ENCODE data around the gene CENPT.
"Not testable (repeated sequence)": the region's sequence is repeated elsewhere in the genome, so short reads cannot be mapped to it uniquely, and the experiment has no call there.

The CENPT gene

GRCh38 chr16:67846063-67846319, 1.5 kb downstream of the CENPT start:
- DNase-seq: no peak

GRCh38 chr16:67845291-67846062, 2.0 kb downstream of the CENPT start:
- DNase-seq: no peak

- no peak for DNase-seq
Observed at GRCh38 chr16:67844497-67844896, 3.0 kb downstream of the CENPT start.

- no peak for DNase-seq
Observed at GRCh38 chr16:67843343-67843765, 4.1 kb downstream of the CENPT start.

- peak; percentile 72 for DNase-seq
Observed at GRCh38 chr16:67842509-67843342, 4.8 kb downstream of the CENPT start.

GRCh38 chr16:67841816-67842508, 5.5 kb downstream of the CENPT start, which contains the start of gene THAP11:
Gene THAP11, plus strand, starts transcription at chr16:67842320. Its CDS starts 235 bp downstream, at chr16:67842555.
- DNase-seq: peak; percentile 95

- DNase-seq: no peak
Observed at GRCh38 chr16:67841198-67841815, 6.2 kb downstream of the CENPT start.

- no peak for DNase-seq
Observed at GRCh38 chr16:67837811-67838210, 9.7 kb downstream of the CENPT start.

- not testable (repeated sequence) for DNase-seq
Observed at GRCh38 chr16:67837190-67837589, 10.3 kb downstream of the CENPT start.

GRCh38 chr16:67834242-67834614, 13.3 kb downstream of the CENPT start:
- no peak for DNase-seq

- DNase-seq: peak; percentile 94
Observed at GRCh38 chr16:67833415-67834241, 13.9 kb downstream of the CENPT start.

- no peak for DNase-seq
Observed at GRCh38 chr16:67833030-67833414, 14.5 kb downstream of the CENPT start.

- DNase-seq: no peak
Observed at GRCh38 chr16:67828651-67829050, 18.8 kb downstream of the CENPT start.

GRCh38 chr16:67825906-67826305, 21.6 kb downstream of the CENPT start:
- DNase-seq: no peak

GRCh38 chr16:67825119-67825518, 22.4 kb downstream of the CENPT start:
- no peak for DNase-seq

- no peak for DNase-seq
Observed at GRCh38 chr16:67822511-67822910, 25.0 kb downstream of the CENPT start.

- no peak for DNase-seq
Observed at GRCh38 chr16:67820608-67821259, 26.8 kb downstream of the CENPT start.

GRCh38 chr16:67814567-67814966, 32.9 kb downstream of the CENPT start:
- no peak for DNase-seq

- DNase-seq: no peak
Observed at GRCh38 chr16:67811899-67812298, 35.6 kb downstream of the CENPT start.

- no peak for DNase-seq
Observed at GRCh38 chr16:67807148-67807682, 40.3 kb downstream of the CENPT start.

GRCh38 chr16:67806428-67807147, 40.9 kb downstream of the CENPT start, which contains the start of the genes RANBP10 and TSNAXIP1:
Gene RANBP10, minus strand, starts transcription at chr16:67806560. Its CDS starts 24 bp downstream, at chr16:67806536.
Gene TSNAXIP1, plus strand, starts transcription at chr16:67806889. Its CDS starts 261 bp downstream, at chr16:67807150.
- peak; percentile 96 for DNase-seq
